ENCODE results near the gene IFITM5.
"Not testable (repeated sequence)": the region's sequence is repeated elsewhere in the genome, so short reads cannot be mapped to it uniquely, and the experiment has no call there.

Gene IFITM5

DNA sequence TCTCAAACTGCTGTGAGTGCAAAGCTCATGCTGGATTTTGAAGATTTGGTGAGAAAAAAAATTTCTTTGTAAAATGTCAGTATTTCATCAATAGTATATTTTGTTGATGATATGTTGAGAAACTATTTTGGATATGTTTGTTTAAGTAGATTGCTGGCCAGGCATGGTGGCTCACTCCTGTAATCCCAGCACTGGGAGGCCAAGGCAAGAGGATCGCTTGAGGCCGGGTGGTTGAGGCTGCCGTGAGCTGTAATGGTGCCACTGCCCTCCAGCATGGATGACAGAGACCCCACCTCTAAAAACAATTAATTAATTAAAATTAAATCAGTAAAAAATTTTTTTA, 28.2 kb upstream of the IFITM5 start:
- DNase-seq: no peak

DNA sequence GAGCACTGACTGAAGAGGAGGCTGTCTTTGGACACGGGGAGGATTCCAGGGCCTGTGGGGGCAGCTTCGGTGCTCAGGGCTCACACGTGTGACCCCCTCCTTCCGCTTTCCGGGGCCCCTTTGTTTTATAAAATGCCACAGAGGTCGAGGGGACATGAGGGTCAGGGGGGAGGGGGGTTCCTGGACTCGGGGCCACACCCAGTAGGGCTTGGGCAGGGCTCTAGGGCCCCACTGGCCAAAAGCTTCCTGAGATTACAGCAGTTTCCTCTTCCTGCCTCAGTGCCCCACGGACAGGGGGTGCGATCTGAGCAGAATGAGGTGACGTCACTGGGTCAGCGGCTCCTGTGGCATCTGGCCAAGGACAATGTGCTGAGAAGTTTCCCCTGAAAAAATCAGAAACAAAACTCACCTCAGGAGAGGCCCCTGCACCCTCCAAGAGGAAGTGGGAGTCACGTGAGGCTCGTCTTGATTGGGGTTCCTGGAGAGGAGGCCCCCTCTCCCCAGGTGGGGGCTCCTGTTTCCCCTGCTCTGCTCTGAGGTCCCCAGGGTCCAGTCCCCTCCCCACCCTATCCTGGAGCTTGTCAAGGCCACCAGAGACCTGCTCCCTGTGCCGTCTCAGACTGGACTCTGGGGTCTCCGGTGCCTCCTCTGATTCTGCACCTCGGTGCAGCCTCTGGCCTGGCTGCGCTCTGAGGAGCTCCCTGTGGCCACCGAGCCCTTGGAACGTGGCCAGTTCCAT, 27.7 kb upstream of the IFITM5 start:
- DNase-seq: peak; percentile 91

DNA sequence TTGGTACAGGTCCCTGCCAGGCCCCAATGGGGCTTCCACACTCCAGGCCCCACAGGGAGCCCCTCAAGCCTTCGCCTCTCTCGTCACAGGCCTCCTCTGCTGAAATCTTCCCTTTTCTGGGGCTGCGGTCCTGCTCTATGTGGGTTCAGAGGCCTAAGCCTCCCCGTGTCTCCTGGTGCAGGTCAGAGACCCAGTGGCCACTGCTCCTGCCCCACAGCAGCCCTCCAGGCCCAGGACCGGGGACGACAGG, 27.2 kb upstream of the IFITM5 start:
- no peak for DNase-seq

DNA sequence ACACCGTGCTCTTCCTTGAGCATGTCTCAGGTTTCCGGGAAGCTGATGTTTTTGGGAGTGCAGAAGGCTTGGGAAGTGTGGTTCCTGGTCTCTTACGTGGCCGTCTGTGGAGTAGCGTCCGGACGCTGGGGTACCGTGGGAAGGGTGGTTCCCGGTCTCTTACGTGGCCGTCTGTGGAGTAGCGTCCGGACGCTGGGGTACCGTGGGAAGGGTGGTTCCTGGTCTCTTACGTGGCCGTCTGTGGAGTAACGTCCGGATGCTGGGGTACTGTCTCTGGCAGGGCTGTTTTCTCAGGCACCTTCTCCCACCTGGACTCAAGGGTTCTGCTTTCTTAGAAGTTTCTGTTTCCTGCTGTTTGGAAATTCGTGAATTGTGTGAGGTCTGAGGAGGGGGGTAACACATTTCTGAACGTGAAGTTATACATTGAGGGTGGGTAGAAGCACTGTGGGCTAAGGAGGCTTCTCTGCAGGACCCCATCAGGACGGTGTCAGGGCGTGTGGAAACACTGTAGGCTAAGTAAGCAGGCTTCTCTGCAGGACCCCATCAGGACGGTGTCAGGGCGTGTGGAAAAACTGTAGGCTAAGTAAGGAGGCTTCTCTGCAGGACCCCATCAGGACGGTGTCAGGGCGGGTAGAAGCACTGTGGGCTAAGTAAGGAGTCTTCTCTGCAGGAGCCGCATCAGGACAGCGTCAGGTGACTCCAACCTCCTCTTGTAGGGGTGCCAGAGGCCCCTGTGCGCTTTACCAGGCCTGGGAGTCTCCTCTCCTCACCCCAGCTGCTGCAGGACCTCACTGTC, 26.7 kb upstream of the IFITM5 start:
- no peak for DNase-seq

DNA sequence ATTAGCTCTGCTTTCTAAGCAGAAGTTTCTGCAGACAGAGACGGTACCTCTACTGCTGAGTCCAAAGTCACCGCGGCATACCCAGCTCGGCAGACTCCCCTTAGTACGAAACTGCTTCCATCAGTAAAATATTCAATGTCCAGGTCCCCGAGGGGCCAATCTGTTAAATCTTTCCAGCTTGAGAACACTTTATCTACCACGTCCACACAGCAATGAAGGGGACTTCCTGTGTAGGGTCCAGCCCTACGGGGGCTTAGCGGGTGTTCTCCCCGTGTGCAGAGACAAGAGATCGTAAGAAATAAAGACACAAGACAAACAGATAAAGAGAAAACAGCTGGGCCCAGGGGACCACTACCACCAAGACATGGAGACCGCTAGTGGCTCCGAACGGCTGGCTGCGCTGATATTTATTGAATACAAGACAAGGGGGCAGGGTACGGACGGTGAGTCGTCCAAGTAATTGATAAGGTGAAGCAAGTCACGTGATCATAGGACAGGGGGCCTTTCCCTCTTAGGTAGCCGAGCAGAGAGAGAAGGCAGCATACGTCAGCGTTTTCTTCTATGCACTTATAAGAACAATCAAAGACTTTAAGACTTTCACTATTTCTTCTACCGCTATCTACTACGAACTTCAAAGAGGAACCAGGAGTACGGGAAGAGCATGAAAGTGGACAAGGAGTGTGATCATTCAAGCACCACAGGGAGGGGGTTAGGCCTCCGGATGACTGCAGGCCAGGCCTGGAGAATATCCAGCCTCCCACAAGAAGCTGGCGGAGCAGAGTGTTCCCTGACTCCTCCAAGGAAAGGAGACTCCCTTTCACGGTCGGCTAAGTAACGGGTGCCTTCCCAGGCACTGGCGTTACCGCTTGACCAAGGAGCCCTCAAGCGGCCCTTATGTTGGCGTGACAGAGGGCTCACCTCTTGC, 25.5 kb upstream of the IFITM5 start:
- not testable (repeated sequence) for DNase-seq

DNA sequence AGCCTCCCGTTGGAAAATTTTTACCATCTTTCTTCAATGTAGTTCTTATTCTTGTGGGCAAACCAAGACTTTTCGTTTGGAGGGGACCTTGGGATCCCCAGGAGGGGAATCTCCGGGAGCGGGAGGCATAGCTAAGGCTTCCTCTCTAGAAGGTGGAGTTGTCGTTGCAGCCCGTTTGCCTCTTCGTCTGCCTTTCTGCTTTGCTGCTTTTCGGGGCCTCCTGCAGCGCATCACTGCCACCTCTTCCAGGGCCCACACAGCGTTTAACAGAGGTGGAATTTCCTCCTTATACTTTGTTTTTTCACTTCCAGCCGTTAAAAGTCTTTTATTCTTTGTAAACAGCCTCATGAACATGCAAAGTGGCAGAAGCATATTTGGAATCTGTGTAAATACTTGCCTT, 24.8 kb upstream of the IFITM5 start:
- DNase-seq: no peak

DNA sequence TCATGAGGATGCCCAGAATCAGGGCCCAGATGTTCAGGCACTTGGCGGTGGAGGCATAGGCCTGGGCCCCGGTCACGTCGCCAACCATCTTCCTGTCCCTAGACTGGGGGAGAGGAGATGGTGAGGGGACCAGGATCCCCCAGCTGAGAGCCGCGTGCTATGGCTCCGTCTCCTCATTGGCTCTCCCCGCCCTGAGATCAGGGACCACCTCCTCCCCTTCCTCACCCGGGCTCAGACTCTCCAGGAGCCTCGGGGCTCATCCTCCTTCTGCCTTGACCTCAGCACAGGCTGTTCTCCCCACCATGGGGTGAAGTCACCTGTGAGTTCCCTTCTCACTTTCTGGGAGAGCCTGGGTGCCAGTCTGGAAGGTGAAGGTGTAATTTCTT, 20.6 kb upstream of the IFITM5 start:
- DNase-seq: not testable (repeated sequence)

DNA sequence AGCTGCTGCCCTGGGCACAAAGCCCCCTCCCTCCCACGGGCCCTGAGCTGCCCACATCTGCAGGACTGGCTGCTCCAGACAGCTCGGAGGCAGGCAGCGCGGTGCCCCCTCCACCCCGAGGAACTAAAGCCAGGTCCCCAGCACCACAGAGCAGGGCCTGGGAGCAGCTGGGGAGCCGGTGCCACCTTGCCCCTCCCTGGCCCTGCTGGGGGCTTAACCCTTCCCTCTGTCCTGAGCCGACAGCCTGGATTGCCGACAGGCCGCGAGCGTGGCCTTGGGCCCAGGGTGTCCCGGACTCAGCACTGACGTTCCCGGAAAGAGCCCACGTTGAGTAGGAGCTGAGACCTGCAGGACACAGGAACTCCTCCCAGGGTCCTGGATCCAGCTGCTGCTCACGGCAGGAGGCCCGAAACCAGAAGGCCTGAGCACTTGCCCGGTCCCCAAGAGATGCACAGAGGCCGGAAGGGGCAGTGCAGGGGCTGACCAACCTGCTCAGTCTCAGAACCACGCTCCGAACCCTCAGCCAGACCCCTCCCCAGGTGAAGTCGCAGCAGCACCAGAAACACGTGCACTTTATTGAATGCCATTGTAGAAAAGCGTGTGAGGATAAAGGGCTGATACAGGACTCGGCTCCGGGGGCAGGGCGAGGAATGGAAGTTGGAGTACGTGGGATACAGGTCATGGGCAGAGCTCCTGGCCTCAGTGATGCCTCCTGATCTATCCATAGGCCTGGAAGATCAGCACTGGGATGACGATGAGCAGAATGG, 20.0 kb upstream of the IFITM5 start:
- DNase-seq: peak; percentile 67

DNA sequence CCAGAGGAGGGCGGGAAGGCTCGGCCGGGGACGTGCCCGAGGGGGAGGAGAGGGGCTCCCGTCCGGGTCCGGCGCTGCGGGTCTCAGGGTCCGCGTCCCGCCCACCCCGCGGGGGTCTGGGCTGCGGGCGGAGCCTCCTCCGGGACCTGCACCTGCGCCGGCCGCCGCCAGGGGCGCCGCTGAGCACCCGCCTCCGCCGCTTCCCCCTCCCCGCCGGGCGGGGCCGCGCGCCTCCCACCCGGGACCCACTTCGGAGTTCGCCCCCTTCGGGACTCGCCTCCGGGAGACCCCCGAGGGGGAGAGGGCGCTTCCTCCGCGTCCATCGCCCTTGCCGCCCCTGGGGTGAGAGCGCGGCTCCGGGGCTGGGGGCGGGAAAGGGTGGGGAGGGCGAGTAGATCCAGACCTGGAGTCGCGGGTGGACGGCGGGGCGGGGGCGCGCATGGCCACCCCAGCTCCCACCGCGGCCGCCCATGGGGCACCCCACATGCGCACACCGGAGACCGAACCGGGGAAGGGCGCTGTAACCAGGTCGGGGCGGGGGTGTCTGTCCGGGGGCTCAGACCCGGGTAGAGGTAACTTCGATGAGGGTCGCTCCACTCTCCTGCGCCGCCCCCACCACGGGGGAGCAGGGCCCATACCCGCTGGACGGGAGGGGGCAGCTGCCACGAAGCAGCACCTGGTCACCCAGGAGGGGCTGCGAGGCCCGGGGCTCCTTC, 19.2 kb upstream of the IFITM5 start:
- not testable (repeated sequence) for DNase-seq

DNA sequence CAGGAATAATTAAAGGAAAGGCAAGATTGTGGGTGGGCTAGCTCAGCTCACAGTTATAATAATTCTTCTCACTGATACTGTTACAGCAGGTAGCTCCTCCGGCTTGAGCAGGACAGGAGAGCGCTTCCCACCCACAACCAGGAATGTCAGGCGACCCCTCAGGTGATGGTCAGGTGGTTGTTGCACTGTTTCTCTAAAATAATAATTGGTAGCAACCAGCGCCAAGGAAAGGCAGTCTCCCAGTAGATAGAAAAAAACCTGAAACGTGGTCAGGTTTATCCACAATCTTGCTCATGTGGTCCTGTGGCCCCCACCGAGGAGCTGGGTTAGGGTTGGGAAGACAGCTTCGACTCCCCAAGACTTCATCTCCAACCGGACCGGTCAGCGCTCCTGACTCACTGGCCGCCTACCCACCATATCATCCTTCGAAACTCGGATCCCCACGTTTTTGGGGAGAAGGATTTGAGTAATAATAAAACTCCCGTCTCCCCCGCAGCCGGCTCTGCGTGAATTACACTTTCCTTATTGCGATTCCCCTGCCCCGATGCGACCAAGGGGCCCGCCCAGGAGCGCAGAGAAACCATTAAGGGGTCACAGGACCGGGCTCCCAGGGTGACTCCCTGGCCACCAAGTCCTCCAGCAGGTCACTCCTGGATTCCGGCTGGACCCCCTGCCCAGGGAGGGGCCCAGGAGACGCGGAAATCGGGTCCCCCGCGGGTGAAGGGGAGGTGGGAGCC, 18.5 kb upstream of the IFITM5 start:
- peak; percentile 53 for DNase-seq

DNA sequence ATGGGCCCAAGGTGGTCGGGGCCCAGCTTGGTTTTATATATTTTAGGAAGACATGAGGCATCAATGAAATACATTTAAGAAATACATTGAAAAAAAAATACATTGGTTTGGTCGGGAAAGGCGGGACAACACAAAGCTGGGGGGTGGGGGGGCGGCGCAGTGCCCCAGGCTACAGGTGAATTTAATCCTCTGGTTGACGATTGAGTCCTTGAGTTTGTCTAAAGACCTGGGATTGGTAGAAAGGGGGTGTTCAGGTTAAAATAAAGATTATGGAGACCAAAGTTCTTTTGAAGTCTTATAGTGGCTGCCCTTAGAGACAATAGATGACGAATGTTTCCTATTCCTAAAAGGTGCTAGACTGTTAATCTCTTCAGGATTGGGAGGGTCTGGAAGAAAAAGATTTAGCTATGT, 17.6 kb upstream of the IFITM5 start:
- DNase-seq: peak; percentile 53

DNA sequence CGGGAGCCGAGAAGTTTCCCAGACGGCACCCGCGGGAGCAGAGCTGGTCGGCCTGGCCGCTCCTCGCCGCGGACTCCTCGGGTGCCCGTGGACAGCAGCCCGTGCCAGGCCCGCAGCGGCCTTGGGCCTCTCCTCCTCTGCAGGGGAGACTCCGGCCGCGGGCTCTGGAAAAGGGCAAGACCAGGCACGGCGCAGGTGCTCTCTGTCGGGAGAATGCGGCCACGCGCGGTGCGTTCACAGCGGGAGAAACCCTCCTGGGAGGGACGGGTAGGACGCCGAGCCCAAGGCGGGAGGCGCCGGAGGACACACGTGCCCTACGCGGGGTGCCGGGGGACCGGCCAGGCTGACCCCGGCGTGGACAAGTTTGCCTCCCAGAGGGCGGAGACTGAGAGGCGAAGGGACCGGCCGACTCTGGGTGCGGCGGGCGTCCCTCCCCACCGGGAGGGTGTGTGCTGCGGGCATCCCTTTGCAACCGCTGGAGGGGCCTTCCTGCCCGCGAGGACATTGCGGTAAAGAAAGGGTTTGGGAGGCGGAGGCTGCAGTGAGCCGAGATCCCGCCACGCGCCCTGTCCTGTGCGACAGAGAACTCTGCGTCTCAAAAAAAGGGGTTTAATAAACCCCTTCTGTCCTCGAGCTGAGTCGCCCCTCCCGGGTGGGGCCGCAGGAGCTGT, 16.8 kb upstream of the IFITM5 start:
- DNase-seq: peak; percentile 53

DNA sequence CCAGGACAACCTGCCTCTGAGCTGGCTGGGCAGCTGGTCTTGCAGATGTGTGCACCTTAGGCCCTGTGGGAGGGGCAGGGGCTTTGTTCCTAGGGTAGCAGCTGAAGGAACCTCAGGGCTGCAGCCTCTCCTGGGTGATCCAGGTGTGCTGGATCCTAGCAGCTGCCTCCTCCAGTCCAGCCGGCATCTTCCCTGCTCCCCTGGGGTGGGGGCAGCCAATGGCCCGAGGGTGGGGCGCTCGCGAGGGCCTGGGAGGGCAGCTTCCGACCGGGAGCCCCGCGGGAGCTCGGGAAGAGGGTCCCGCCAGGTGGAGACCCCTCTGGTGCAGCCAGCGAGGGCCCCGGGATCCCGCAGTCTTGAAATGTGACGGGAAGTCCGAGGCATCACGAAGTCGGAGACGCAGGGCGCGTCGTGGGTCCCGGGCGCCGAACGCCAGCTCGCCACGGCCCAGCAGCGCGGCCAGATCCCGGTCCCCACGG, 16.2 kb upstream of the IFITM5 start:
- DNase-seq: no peak

DNA sequence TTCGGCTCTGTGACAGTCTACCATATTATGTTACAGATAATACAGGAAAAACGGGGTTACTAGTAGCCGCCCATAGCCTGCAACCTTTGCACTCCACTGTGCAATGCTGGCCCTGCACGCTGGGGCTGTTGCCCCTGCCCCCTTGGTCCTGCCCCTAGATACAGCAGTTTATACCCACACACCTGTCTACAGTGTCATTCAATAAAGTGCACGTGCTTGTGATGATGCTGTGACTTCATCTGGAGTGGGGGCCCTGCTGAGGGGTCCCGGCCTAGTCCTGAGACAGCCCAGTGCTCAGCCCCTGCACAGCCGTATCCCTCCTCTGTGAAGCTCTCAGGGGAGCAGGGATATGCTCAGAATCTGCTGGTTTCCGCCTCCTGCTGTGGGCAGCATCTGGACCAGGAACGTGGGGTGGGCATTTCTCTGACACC, 15.7 kb upstream of the IFITM5 start:
- no peak for DNase-seq

DNA sequence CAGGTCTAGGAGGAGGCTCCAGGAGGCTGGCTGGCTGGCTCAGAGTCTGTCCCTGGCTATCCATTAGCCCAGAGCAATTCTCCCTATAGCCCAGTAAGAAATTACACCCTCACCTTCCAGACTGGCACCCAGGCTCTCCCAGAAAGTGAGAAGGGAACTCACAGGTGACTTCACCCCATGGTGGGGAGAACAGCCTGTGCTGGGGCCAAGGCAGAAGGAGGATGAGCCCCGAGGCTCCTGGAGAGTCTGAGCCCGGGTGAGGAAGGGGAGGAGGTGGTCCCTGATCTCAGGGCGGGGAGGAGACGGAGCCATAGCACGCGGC, 15.2 kb upstream of the IFITM5 start:
- peak; percentile 45 for DNase-seq

DNA sequence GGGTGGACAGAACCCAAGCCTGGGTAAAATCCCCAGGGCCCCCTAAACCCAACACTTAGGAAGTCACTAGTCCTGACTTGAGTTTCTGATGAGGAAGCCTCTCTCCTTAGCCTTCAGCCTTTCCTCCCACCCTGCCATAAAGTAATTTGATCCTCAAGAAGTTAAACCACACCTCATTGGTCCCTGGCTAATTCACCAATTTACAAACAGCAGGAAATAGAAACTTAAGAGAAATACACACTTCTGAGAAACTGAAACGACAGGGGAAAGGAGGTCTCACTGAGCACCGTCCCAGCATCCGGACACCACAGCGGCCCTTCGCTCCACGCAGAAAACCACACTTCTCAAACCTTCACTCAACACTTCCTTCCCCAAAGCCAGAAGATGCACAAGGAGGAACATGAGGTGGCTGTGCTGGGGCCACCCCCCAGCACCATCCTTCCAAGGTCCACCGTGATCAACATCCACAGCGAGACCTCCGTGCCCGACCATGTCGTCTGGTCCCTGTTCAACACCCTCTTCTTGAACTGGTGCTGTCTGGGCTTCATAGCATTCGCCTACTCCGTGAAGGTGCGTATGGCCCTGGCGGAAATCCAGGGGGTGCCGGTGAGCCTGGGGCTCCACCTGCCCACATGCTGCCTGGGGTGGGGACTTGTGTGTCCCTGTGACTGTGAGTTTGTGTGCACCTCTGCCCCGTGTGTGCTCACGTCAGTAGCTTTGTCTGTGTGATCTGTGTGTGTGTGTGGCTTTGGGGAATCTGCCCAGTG, 14.6 kb upstream of the IFITM5 start, which contains the start of gene IFITM1:
Gene IFITM1, plus strand, starts transcription at position 254 of the 767 bp plus-strand sequence. Its CDS starts 131 bp downstream, at position 385.
- peak; percentile 93 for DNase-seq

DNA sequence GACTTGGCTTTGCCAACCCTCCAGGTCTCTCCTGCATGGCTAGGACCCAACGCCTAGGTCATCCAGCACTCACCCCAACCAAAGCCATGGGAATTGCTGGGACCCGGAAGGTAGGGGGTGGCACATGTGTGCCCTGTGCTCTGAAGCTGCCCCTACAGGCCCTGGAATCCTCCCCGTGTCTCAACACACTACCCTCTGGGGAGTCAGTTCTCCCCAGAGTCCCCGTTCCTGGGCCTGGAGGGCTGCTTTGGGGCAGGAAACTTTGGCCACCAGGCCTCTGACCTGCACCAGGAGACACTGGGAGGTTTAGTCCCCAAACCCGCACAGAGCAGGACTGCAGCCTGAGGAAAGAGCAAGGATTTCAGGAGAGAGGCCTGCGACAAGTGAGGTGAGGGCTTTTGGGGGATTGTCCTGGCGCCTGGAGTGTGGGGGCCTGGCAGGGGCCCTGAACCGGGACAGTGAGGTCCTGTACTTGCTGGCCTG, 14.0 kb upstream of the IFITM5 start:
- peak; percentile 55 for DNase-seq

DNA sequence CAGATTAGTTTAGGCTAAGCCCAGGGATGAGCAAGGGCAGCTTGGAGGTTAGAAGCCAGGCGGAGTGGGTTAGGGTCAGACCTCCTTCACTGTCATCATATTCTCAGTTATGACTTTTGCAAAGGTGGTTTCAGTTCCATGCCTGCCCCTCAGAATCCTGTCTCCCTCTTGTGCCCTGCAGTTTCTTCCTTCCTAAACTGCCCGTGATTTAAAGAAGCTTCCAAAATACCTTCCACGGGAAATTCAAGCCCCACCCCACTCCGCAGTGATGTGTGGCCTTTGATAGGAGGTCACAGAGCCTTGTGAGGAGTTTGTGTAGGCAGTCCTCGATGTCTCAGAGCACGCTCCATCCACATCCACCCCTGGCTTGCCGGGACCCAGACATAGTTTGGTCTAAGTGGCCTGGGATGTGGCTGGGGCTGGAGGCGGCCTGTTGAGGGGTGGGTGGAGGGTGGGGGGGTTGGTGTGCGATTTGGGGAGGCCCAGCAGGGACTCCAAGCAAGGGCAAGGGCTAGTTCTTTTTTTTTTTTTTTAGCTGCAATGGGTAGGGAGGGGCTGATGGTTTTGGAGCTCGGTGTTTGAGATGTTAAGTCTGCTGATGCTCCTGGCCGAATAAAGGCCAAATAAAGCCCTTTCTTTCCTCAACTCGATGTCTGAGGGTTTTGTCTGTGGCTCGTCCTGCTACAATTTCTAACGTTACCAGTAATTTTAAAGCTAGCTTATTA, 12.9 kb upstream of the IFITM5 start:
- no peak for DNase-seq

Measured in OCI-M1 (cell line).